A673 (cell line): ENCODE data around the gene ITGA1. TPM values are rescaled to one million over a fixed set of nuclear protein-coding genes. Genes with fewer than 3 reads are reported as not detected.

Experiments used
- BruUV-seq: library from RNA; stranded (reverse); fragments of 400-500 nt; replicated peaks from 2 replicates; lab custom pipeline; 2021; lab: Mats Ljungman, UMichigan
- CTCF ChIA-PET: fragments of 300-600 bp; sonication (Branson Sonifier 250); formaldehyde crosslinking; loops from one replicate; lab custom pipeline; 2022; ENCODE audit warnings: antibody characterized with exemption; lab: Charles Lee
- POLR2A ChIA-PET: fragments of 300-600 bp; sonication (Branson Sonifier 250); formaldehyde crosslinking; loops from one replicate; lab custom pipeline; 2022; ENCODE audit warnings: antibody characterized with exemption; ENCODE audit not compliant: low non-redundant PET; lab: Charles Lee
- DNase-seq: peaks from one replicate; pipeline ENCODE4 v3.0.0-alpha.2; 2015; ENCODE audit warnings: low spot score
- H3K27ac ChIP-seq: fragments of 200-600 bp; sonication (generic); 2 replicates; pipeline ENCODE4 v1.5.1; 2016; ENCODE audit warnings: mixed run types, low read depth, mild to moderate bottlenecking, mixed read lengths, antibody characterized with exemption, low read length; ENCODE audit not compliant: poor library complexity, severe bottlenecking
- H3K27me3 ChIP-seq: fragments of 200-600 bp; sonication (generic); replicated peaks from 2 replicates; pipeline ENCODE4 v1.6.1; 2017; ENCODE audit warnings: mixed run types, low read depth, mild to moderate bottlenecking, mixed read lengths, antibody characterized with exemption, low read length; ENCODE audit not compliant: insufficient read depth, poor library complexity
- H3K36me3 ChIP-seq: fragments of 200-600 bp; sonication (generic); 2 replicates; pipeline ENCODE4 v1.6.1; 2016; ENCODE audit warnings: mixed run types, mild to moderate bottlenecking, mixed read lengths, antibody characterized with exemption, low read length; ENCODE audit not compliant: insufficient read depth, poor library complexity, severe bottlenecking
- H3K4me1 ChIP-seq: fragments of 200-600 bp; sonication (generic); 2 replicates; pipeline ENCODE4 v1.6.1; 2017; ENCODE audit warnings: mixed run types, mild to moderate bottlenecking, mixed read lengths, antibody characterized with exemption, low read length; ENCODE audit not compliant: insufficient read depth, poor library complexity, severe bottlenecking
- H3K4me3 ChIP-seq: fragments of 200-600 bp; sonication (generic); 2 replicates; pipeline ENCODE4 v1.5.1; 2016; ENCODE audit warnings: low read depth, mixed run types, mild to moderate bottlenecking, mixed read lengths, low read length; ENCODE audit not compliant: poor library complexity, severe bottlenecking
- H3K9me3 ChIP-seq: fragments of 200-600 bp; sonication (generic); 2 replicates; pipeline ENCODE4 v1.6.1; 2016; ENCODE audit warnings: mixed run types, low read depth, mild to moderate bottlenecking, mixed read lengths, antibody characterized with exemption, low read length; ENCODE audit not compliant: poor library complexity, severe bottlenecking
- EZH2 ChIP-seq: fragments of 200-600 bp; sonication (generic); IDR thresholded peaks from 2 replicates; pipeline ENCODE4 v1.6.1; 2017; ENCODE audit warnings: borderline replicate concordance, low read depth, mild to moderate bottlenecking, mixed read lengths, antibody characterized with exemption, low read length; ENCODE audit not compliant: poor library complexity, severe bottlenecking
- intact Hi-C: fragments of 100-400 bp; cut with micrococcal nuclease; formaldehyde crosslinking; loops from one replicate; pipeline ENCODE4 v1.10.0; 2022; ENCODE audit not compliant: unreplicated experiment
- total RNA-seq: library from RNA; stranded (reverse); gene quantifications from 2 replicates; pipeline ENCODE4 v1.2.3, GENCODE V29; 2021
- TF ChIP-seq, protein P1 (sequence below): fragments of 300-800, 200-600 bp; sonication (generic); conservative IDR thresholded peaks from 2 replicates; pipeline ENCODE4 v1.5.1; 2017; ENCODE audit warnings: low read depth, mild to moderate bottlenecking, antibody characterized with exemption, low read length, moderate library complexity, mixed read lengths

ITGA1 gene
- total RNA-seq, 1 experiment from 2014 or later: 8.1 TPM

DNA sequence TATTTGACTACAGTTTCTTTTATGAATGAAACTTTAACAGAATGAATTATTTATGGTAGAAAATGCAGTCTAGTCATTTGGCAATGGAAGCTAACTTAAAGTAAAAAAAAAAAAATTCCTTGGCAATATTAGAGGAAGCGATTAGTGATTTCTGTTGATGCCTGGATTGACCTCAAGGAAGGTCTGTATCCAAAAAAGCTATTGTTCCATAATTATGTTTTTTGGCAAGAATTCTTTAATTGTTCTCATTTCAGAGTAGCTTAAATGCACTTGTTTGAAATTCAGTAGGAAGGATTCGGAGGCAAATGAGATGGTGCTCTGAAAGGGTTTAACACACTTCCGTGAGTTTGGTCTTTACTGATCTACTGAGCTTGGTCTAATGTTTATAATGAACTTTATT, 61.8 kb downstream of the ITGA1 start:
- no TSS peak for BruUV-seq
- TF ChIP-seq, protein P1, sequence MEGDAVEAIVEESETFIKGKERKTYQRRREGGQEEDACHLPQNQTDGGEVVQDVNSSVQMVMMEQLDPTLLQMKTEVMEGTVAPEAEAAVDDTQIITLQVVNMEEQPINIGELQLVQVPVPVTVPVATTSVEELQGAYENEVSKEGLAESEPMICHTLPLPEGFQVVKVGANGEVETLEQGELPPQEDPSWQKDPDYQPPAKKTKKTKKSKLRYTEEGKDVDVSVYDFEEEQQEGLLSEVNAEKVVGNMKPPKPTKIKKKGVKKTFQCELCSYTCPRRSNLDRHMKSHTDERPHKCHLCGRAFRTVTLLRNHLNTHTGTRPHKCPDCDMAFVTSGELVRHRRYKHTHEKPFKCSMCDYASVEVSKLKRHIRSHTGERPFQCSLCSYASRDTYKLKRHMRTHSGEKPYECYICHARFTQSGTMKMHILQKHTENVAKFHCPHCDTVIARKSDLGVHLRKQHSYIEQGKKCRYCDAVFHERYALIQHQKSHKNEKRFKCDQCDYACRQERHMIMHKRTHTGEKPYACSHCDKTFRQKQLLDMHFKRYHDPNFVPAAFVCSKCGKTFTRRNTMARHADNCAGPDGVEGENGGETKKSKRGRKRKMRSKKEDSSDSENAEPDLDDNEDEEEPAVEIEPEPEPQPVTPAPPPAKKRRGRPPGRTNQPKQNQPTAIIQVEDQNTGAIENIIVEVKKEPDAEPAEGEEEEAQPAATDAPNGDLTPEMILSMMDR: no peak
- no peak for TF ChIP-seq EZH2
- CTCF ChIA-PET: no interaction called here
- no peak overlapping the region for H3K4me3 ChIP-seq
- no peak overlapping the region for H3K27ac ChIP-seq
- POLR2A ChIA-PET: no interaction called here
- H3K4me1 ChIP-seq: peaks cover 32% of the 10 kb centered on the region
- H3K36me3 ChIP-seq: no peaks in the 10 kb centered on the region
- no peaks in the 10 kb centered on the region for H3K9me3 ChIP-seq
- no peak for DNase-seq
- intact Hi-C loops: no loop called here
- no peaks in the 10 kb centered on the region for H3K27me3 ChIP-seq

DNA sequence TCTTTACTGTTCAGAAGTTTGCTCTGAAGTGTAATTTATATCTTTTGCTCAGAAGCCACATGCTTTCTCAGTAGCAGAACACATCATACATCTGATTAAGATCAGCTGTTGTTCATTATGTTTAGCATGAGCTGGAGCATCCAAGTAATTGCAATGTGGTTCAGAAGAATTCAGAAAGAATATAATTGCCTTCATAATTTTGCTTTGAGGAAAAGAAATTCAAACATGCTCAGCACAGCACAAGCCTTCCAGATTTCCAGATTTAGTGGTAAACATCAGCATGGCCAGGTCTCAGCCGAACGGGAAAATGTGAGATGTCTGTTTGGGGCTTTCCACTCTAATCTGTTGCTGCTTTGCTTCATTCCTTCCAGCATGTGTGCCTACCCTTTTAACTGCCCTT, 65.9 kb downstream of the ITGA1 start:
- intact Hi-C loops: no loop called here
- CTCF ChIA-PET: no interaction called here
- POLR2A ChIA-PET: no interaction called here
- TF ChIP-seq, protein P1: no peak
- TF ChIP-seq EZH2: no peak
- Histone ChIP-seq H3K4me3 (no peak overlapping the region), H3K27ac (no peak overlapping the region), H3K9me3 (no peaks in the 10 kb centered on the region), H3K4me1 (peaks cover 15% of the 10 kb centered on the region), H3K36me3 (no peaks in the 10 kb centered on the region), H3K27me3 (no peaks in the 10 kb centered on the region)
- BruUV-seq: no TSS peak
- no peak for DNase-seq

DNA sequence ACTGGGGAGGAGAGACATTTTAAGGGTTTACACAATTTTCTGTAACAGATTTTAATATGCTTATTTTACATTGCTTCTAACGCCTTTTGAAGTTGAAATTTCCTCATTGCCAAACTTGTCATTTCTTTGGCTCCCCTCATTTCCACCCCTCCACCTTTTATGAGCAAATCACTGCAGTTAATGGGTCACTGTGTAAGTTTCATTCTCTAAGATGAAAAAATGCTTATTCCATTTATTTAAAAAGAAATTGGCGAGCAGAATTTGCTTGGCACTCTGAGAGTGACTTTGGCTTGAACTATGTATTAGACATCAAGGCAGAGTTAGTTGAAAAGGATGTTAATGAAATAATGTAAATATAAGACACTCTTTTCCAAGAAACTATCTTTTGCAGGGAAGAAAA, 66.6 kb downstream of the ITGA1 start:
- CTCF ChIA-PET: no interaction called here
- H3K4me1 ChIP-seq: peaks cover 15% of the 10 kb centered on the region
- no peak overlapping the region for H3K4me3 ChIP-seq
- intact Hi-C loops: no loop called here
- no peaks in the 10 kb centered on the region for H3K36me3 ChIP-seq
- no TSS peak for BruUV-seq
- POLR2A ChIA-PET: no interaction called here
- H3K27ac ChIP-seq: no peak overlapping the region
- no peaks in the 10 kb centered on the region for H3K27me3 ChIP-seq
- H3K9me3 ChIP-seq: no peaks in the 10 kb centered on the region
- no peak for DNase-seq
- no peak for TF ChIP-seq EZH2
- TF ChIP-seq, protein P1: no peak
